ENCODE data around the gene MBD5. TPM values are rescaled to one million over a fixed set of nuclear protein-coding genes. Genes with fewer than 3 reads are reported as not detected.
"Not testable (repeated sequence)": the region's sequence is repeated elsewhere in the genome, so short reads cannot be mapped to it uniquely, and the experiment has no call there.

The MBD5 gene
- total RNA-seq, 1 donor from 2014 or later: 15.0 TPM

DNA sequence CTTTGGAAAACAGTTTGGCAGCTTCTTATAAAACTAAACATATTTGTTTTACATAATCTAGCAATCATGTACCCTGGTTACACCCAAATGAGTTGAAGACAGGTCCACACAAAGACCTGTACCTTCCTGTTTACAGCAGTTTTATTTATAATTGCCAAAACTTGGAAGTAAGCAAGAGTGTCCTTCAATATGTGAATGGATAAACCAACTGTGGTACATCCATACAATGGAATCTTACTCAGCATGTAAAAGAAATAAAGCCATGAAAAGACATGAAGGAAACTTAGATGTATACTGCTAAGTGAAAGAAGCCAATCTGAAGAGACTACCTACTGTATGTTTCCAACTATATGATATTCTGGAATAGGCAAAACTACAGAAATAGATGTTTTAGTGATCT is 24.1 kb upstream of the MBD5 start:
- DNase-seq (ENCODE audit: low read depth): no peak
- no peak for TF ChIP-seq CTCF (conservative IDR thresholded peaks at IDR 0.05; ENCODE audit: low read depth, low read length)
- no peak overlapping the region for H3K4me3 ChIP-seq (ENCODE audit: low read depth, low read length)

DNA sequence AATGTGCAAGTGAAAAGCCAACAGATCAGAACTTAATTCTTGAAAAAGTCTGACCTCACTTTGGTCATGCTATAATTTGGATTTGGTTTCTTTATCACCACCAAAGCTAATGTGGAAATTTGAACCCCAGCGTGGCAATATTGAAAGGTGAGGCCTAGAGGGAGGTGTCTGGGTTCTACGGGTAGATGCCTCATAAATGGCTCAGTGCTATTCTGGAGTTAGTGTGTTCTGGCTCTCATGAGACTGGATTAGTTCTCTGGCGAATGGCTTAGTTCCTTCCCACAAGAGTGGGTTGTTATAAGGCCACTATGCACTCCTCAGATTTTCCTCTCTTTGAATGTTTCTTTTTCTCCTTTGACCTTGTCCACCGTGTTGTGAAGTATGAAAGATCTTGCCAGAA is 22.7 kb upstream of the MBD5 start:
- no peak for TF ChIP-seq CTCF (conservative IDR thresholded peaks at IDR 0.05; ENCODE audit: low read depth, low read length)
- no peak overlapping the region for H3K4me3 ChIP-seq (ENCODE audit: low read depth, low read length)
- no peak for DNase-seq (ENCODE audit: low read depth)

- H3K4me3 ChIP-seq (ENCODE audit: low read depth, low read length): no peak overlapping the region
- TF ChIP-seq CTCF (conservative IDR thresholded peaks at IDR 0.05; ENCODE audit: low read depth, low read length): no peak
- DNase-seq (ENCODE audit: low read depth): no peak
These were observed 21.8 kb upstream of the MBD5 start for GRCh38 chr2:147999126-147999525.

DNA sequence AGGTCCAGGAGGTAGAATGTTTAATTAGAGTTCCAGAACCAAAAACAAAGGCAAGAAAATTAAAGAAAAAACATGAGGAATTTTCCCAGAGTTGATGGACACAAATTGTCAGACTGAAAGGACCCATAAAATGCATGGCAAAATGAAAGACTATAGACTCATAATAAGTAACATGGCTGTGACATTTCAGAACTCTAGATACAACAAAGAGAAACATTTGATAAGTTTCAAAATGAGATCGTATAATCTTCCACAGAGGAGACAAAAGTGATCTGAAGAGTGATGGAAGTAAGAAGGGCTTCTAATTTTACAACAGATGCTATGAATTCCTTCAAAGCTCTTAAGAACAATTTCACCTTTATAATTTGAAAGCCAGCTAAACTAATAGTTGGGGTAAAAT is 20.8 kb upstream of the MBD5 start:
- DNase-seq (ENCODE audit: low read depth): no peak
- H3K4me3 ChIP-seq (ENCODE audit: low read depth, low read length): no peak overlapping the region
- no peak for TF ChIP-seq CTCF (conservative IDR thresholded peaks at IDR 0.05; ENCODE audit: low read depth, low read length)

DNA sequence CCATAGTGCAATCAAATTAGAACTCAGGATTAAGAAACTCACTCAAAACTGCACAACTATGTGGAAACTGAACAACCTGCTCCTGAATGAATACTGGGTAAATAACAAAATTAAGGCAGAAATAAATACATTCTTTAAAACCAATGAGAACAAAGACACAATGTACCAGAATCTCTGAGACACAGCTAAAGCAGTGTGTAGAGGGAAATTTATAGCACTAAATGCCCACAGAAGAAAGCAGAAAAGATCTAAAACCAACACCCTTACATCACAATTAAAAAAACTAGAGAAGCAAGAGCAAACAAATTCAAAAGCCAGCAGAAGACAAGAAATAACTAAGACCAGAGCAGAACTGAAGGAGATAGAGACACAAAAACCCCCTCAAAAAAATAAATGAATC is 18.5 kb upstream of the MBD5 start:
- DNase-seq (ENCODE audit: low read depth); H3K4me3 ChIP-seq (ENCODE audit: low read depth, low read length): not testable (repeated sequence)

DNA sequence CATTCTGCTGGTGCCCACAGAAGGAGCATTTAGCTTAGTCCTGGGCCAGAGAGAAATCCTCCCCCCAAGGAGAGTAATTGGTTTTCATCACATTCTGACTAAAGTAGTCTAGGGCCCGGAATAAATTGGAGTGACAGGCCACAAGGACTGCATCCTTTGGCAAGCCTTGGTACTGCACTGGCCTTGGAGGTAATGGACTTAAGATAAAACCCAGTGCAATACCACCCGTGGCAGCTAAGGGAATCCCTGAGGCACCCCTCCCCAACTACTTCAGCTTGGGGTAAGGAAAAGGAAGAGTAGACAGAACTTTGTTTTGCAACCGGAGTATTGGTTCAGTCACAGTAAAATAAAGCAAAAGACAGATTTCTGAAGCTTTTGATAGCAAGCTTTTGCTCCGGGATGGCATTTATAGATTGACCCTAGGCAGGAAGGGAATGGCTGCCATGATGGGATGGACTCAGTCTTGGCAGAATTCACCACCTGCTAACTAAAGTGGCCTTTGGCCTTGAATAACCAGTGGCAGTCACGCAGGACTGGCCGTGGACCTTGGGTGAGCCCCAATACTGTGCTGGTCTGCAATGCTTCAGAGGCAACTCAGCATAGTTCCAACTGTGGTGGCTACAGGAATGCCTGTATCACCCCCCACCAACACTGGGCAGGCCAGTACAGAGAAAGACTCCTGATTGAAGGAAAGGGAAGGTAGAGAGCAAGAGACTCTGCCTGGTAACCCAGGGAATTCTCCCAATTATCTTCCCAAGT is 14.5 kb upstream of the MBD5 start:
- no peak for TF ChIP-seq CTCF (conservative IDR thresholded peaks at IDR 0.05; ENCODE audit: low read depth, low read length)
- DNase-seq (ENCODE audit: low read depth): no peak
- no peak overlapping the region for H3K4me3 ChIP-seq (ENCODE audit: low read depth, low read length)

DNA sequence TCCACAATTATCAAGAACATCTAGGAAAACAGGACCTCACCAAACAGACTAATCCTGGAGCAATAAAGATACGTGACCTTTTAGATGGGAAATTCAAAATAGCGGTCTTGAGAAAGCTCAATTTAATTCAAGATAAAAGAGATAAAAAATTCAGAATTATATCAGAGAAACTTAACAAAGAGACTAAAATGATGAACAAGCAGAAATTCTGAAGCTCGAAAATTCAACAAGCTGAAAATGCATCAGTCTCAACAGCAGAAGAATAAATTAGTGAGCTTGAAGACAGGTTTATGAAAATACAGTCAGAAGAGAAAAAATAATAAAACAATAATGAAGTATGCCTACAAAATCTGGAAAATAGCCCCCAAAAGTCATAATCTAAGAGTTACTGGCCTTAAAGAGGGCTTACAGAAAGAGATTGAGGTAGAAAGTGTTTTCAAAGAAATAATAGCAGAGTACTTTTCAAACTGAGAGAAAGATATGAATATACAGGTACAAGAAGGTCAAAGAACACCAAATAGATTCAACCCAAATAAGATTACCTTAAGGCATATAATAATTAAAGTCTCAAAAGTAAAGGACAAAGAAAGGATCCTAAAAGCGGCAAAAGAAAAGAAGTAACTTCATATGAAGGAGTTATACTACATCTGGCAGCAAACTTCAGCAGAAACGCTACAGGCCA is 13.5 kb upstream of the MBD5 start:
- H3K4me3 ChIP-seq (ENCODE audit: low read depth, low read length): no peak overlapping the region
- no peak for TF ChIP-seq CTCF (conservative IDR thresholded peaks at IDR 0.05; ENCODE audit: low read depth, low read length)
- no peak for DNase-seq (ENCODE audit: low read depth)

- not testable (repeated sequence) for DNase-seq (ENCODE audit: low read depth); H3K4me3 ChIP-seq (ENCODE audit: low read depth, low read length)
These were observed 12.5 kb upstream of the MBD5 start for GRCh38 chr2:148008411-148008810.
